ENCODE results near the gene FAF1.

Gene FAF1

DNA sequence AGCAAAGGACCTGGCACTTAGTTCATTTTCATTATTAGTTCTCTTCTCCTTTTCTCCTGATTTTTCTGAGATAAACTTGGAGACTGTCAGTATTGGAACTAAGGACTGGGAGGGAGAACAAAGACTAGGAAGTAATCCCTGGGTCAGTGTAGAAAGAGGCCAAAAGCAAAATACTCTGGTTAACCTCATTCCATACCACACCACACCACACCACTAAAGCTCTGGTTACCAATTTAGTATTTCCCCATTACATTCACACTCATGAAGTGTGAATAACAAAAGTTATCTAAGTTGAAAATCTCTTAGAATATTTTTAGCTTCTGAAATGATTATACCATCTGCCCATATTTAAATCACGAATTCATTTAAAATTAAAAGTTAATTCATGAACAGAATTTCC lies 467.9 kb downstream of the FAF1 start:
- no peak for TF ChIP-seq ZNF544 (tag by site-specific recombination; IDR thresholded peaks at IDR 0.05)
- no peak for TF ChIP-seq ZFP69B (tag by site-specific recombination; IDR thresholded peaks at IDR 0.05)
- TF ChIP-seq, protein P1, sequence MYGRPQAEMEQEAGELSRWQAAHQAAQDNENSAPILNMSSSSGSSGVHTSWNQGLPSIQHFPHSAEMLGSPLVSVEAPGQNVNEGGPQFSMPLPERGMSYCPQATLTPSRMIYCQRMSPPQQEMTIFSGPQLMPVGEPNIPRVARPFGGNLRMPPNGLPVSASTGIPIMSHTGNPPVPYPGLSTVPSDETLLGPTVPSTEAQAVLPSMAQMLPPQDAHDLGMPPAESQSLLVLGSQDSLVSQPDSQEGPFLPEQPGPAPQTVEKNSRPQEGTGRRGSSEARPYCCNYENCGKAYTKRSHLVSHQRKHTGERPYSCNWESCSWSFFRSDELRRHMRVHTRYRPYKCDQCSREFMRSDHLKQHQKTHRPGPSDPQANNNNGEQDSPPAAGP (tag by site-specific recombination; IDR thresholded peaks at IDR 0.05): no peak
- no peak for TF ChIP-seq ZNF335 (tag by site-specific recombination; conservative IDR thresholded peaks at IDR 0.05)
- TF ChIP-seq ZNF600 (tag by site-specific recombination; IDR thresholded peaks at IDR 0.05): no peak
- no peak for TF ChIP-seq ZNF426 (tag by site-specific recombination; IDR thresholded peaks at IDR 0.05)
- TF ChIP-seq, protein P2, sequence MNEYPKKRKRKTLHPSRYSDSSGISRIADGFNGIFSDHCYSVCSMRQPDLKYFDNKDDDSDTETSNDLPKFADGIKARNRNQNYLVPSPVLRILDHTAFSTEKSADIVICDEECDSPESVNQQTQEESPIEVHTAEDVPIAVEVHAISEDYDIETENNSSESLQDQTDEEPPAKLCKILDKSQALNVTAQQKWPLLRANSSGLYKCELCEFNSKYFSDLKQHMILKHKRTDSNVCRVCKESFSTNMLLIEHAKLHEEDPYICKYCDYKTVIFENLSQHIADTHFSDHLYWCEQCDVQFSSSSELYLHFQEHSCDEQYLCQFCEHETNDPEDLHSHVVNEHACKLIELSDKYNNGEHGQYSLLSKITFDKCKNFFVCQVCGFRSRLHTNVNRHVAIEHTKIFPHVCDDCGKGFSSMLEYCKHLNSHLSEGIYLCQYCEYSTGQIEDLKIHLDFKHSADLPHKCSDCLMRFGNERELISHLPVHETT (tag by site-specific recombination; IDR thresholded peaks at IDR 0.05): no peak
- no peak for TF ChIP-seq ZNF157 (tag by site-specific recombination; IDR thresholded peaks at IDR 0.05)
- no peak for TF ChIP-seq ZNF473 (tag by site-specific recombination; IDR thresholded peaks at IDR 0.05)
- TF ChIP-seq ZNF621 (tag by site-specific recombination; IDR thresholded peaks at IDR 0.05): no peak
- TF ChIP-seq ZNF658 (tag by site-specific recombination; IDR thresholded peaks at IDR 0.05): no peak
- no peak for TF ChIP-seq ZNF529 (tag by site-specific recombination; IDR thresholded peaks at IDR 0.05; ENCODE audit: insufficient replicate concordance)
- TF ChIP-seq BCL11B (tag by site-specific recombination; IDR thresholded peaks at IDR 0.05; ENCODE audit: low read depth): no peak
- no peak for TF ChIP-seq ZNF530 (tag by site-specific recombination; IDR thresholded peaks at IDR 0.05; ENCODE audit: low read depth)
- Histone ChIP-seq H3K27ac (ENCODE audit: extremely low read depth, low read depth, low read length) (no peak overlapping the region), H3K4me3 (ENCODE audit: low read depth, low read length) (no peak overlapping the region), H3K4me1 (ENCODE audit: control insufficient read depth, insufficient read depth, low read length) (no peaks in the 10 kb centered on the region), H3K36me3 (ENCODE audit: control insufficient read depth in 2 of 2, insufficient read depth in 1 of 2, low read length in 2 of 2) (peaks cover 0 to 18% of the 10 kb centered on the region in 2 experiments), H3K9me3 (ENCODE audit: control insufficient read depth, insufficient read depth, low read depth, low read length) (no peaks in the 10 kb centered on the region)
- ChIA-PET CTCF (interaction anchor here (0.6 kb wide), 2 partner anchors 63 to 631 kb away, joined by 3 to 4 read pairs; no protein-coding TSS in a partner anchor), POLR2A (no interaction called here)

DNA sequence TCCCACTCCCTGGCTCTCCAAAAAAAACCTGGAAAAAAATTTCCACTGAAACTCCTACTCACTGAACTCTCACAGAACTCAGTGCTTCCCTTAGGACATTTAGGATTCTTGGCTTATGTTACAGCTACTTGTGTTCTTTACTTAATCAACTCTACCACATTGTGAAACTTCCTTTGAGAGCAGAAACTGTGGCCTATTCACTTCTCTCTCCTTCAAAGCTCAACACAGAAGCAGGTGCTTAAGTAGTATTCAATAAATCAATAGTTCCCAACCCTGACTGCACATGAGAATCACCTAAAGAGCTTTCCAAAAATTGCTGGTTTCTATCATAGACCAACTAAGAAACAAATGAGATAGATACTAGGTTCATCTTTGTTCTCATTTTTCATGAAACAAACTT lies 468.9 kb downstream of the FAF1 start:
- TF ChIP-seq, protein P3, sequence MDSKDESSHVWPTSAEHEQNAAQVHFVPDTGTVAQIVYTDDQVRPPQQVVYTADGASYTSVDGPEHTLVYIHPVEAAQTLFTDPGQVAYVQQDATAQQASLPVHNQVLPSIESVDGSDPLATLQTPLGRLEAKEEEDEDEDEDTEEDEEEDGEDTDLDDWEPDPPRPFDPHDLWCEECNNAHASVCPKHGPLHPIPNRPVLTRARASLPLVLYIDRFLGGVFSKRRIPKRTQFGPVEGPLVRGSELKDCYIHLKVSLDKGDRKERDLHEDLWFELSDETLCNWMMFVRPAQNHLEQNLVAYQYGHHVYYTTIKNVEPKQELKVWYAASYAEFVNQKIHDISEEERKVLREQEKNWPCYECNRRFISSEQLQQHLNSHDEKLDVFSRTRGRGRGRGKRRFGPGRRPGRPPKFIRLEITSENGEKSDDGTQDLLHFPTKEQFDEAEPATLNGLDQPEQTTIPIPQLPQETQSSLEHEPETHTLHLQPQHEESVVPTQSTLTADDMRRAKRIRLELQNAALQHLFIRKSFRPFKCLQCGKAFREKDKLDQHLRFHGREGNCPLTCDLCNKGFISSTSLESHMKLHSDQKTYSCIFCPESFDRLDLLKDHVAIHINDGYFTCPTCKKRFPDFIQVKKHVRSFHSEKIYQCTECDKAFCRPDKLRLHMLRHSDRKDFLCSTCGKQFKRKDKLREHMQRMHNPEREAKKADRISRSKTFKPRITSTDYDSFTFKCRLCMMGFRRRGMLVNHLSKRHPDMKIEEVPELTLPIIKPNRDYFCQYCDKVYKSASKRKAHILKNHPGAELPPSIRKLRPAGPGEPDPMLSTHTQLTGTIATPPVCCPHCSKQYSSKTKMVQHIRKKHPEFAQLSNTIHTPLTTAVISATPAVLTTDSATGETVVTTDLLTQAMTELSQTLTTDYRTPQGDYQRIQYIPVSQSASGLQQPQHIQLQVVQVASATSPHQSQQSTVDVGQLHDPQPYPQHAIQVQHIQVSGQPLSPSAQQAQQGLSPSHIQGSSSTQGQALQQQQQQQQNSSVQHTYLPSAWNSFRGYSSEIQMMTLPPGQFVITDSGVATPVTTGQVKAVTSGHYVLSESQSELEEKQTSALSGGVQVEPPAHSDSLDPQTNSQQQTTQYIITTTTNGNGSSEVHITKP (tag by site-specific recombination; IDR thresholded peaks at IDR 0.05): no peak
- TF ChIP-seq KLF1 (tag by site-specific recombination; IDR thresholded peaks at IDR 0.05): no peak
- no peak for TF ChIP-seq ZNF473 (tag by site-specific recombination; IDR thresholded peaks at IDR 0.05)
- TF ChIP-seq ZNF626 (tag by site-specific recombination; IDR thresholded peaks at IDR 0.05): no peak
- no peak for TF ChIP-seq ZNF654 (tag by site-specific recombination; IDR thresholded peaks at IDR 0.05; ENCODE audit: low read depth)
- TF ChIP-seq, protein P4, sequence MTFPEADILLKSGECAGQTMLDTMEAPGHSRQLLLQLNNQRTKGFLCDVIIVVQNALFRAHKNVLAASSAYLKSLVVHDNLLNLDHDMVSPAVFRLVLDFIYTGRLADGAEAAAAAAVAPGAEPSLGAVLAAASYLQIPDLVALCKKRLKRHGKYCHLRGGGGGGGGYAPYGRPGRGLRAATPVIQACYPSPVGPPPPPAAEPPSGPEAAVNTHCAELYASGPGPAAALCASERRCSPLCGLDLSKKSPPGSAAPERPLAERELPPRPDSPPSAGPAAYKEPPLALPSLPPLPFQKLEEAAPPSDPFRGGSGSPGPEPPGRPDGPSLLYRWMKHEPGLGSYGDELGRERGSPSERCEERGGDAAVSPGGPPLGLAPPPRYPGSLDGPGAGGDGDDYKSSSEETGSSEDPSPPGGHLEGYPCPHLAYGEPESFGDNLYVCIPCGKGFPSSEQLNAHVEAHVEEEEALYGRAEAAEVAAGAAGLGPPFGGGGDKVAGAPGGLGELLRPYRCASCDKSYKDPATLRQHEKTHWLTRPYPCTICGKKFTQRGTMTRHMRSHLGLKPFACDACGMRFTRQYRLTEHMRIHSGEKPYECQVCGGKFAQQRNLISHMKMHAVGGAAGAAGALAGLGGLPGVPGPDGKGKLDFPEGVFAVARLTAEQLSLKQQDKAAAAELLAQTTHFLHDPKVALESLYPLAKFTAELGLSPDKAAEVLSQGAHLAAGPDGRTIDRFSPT (tag by site-specific recombination; IDR thresholded peaks at IDR 0.05): no peak
- no peak for TF ChIP-seq ZNF670 (tag by site-specific recombination; IDR thresholded peaks at IDR 0.05; ENCODE audit: low read depth)
- no peak for TF ChIP-seq ZBTB48 (tag by site-specific recombination; IDR thresholded peaks at IDR 0.05)
- TF ChIP-seq ZNF221 (tag by site-specific recombination; IDR thresholded peaks at IDR 0.05; ENCODE audit: borderline replicate concordance): no peak
- TF ChIP-seq ZBTB8A (tag by site-specific recombination; IDR thresholded peaks at IDR 0.05): no peak
- Histone ChIP-seq H3K4me1 (ENCODE audit: control insufficient read depth, insufficient read depth, low read length) (no peaks in the 10 kb centered on the region), H3K36me3 (ENCODE audit: control insufficient read depth in 2 of 2, insufficient read depth in 1 of 2, low read length in 2 of 2) (peaks cover 0 to 18% of the 10 kb centered on the region in 2 experiments), H3K27ac (ENCODE audit: extremely low read depth, low read depth, low read length) (no peak overlapping the region), H3K9me3 (ENCODE audit: control insufficient read depth, insufficient read depth, low read depth, low read length) (no peaks in the 10 kb centered on the region), H3K4me3 (ENCODE audit: low read depth, low read length) (no peak overlapping the region)
- ChIA-PET CTCF (interaction anchor here (0.5 kb wide), 1 partner anchor 214 kb away, joined by 5 read pairs; no protein-coding TSS in a partner anchor), POLR2A (no interaction called here)

Data from HEK293 (cell line).